NB4 (cell line): Measurements from ENCODE around the gene AP3S2.

Experiments
- DNase-seq: peaks from one replicate; pipeline ENCODE4 v3.0.0; 2010; ENCODE audit warnings: low read depth
- H3K4me3 ChIP-seq: one replicate; pipeline ENCODE4 v1.5.1; 2011; ENCODE audit warnings: mild to moderate bottlenecking, low read depth, low read length, moderate library complexity
- MYC ChIP-seq: IDR thresholded peaks from 2 replicates; pipeline ENCODE4 v1.6.1; 2011; ENCODE audit warnings: low read depth, low read length
- POLR2A ChIP-seq: IDR thresholded peaks from 2 replicates; pipeline ENCODE4 v1.6.1; 2011; ENCODE audit warnings: mild to moderate bottlenecking; ENCODE audit not compliant: insufficient read length; ENCODE audit errors: extremely low read depth
- TF ChIP-seq, protein P1 (sequence below): IDR thresholded peaks from one replicate; pipeline ENCODE4 v1.5.1; 2012; ENCODE audit warnings: low read depth, low read length
- TF ChIP-seq, protein P2 (sequence below): IDR thresholded peaks from 2 replicates; pipeline ENCODE4 v1.6.1; 2011; ENCODE audit warnings: low read depth, low read length

AP3S2 gene

DNA sequence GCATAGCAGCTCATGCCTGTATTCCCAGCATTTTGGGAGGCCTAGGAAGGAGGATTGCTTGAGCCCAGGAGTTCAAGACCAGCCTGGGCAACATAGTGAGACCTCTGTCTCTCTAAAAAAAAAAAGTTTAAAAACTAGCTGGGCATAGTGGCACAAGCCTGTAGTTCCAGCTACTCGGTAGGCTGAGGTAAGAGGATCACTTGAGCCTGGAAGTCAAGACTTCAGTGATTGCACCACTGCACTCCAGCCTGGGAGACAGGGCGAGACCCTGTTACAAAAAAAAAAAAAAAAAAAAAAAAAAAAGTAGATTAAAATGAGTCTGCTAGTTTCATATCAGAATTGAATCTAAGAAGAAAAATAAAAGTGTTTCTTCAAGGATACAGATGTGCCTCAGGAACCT, 46.7 kb downstream of the AP3S2 start:
- H3K4me3 ChIP-seq = no peak overlapping the region
- no peak for DNase-seq
- TF ChIP-seq MYC (no peak), POLR2A (no peak)
- TF ChIP-seq, protein P1, sequence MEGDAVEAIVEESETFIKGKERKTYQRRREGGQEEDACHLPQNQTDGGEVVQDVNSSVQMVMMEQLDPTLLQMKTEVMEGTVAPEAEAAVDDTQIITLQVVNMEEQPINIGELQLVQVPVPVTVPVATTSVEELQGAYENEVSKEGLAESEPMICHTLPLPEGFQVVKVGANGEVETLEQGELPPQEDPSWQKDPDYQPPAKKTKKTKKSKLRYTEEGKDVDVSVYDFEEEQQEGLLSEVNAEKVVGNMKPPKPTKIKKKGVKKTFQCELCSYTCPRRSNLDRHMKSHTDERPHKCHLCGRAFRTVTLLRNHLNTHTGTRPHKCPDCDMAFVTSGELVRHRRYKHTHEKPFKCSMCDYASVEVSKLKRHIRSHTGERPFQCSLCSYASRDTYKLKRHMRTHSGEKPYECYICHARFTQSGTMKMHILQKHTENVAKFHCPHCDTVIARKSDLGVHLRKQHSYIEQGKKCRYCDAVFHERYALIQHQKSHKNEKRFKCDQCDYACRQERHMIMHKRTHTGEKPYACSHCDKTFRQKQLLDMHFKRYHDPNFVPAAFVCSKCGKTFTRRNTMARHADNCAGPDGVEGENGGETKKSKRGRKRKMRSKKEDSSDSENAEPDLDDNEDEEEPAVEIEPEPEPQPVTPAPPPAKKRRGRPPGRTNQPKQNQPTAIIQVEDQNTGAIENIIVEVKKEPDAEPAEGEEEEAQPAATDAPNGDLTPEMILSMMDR = no peak
- TF ChIP-seq, protein P2, sequence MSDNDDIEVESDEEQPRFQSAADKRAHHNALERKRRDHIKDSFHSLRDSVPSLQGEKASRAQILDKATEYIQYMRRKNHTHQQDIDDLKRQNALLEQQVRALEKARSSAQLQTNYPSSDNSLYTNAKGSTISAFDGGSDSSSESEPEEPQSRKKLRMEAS = no peak

DNA sequence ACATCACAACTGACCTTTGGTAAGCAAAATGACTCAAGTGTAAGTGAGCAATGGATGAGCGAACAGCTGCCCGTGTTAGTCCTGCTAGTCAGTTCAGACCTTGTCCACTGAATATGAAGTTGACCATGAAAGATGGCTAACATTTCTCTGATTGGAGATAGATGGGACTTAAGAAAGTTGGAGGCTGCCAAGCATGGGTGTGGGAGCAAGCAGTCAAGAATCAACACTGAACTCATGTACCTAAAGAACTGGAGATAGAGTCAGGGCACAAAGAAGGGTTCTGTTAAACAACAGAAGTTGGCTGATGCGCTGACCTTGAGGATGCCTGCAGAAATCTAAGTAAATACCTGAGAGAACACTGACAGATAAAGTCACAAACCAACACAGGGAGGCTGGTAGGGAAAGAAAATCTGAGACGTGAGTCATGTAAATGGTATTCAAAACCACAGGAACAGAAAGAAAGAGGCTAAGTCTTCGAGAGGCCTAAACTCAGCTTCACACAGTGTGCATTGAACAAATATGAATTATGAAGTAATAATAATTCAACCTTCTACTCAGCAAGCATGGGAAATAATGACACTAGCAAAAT, 48.4 kb downstream of the AP3S2 start:
- no peak for DNase-seq
- TF ChIP-seq MYC (no peak), POLR2A (no peak)
- TF ChIP-seq, protein P1 = no peak
- TF ChIP-seq, protein P2 = no peak
- H3K4me3 ChIP-seq = no peak overlapping the region

DNA sequence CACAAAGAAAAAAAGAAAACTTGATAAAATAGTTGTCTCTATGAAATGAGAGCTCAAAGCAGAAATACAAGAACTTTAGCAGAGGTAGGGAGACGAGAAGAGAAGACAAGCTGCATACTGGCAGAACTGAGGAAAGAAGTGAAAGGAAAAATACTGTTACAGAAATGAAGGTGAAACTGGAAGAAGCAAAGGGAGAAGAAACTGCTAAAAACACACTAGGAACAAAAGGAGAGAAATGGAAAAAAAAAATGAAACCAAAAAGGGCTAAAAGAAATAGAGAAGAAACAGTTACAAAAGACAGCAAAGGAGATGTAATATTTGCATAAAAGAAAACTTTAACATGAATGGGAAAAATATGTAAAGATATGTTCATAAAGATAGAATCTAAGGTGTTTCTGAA, 51.8 kb downstream of the AP3S2 start:
- TF ChIP-seq, protein P1 = no peak
- TF ChIP-seq, protein P2 = no peak
- TF ChIP-seq POLR2A (no peak), MYC (no peak)
- H3K4me3 ChIP-seq = no peak overlapping the region

DNA sequence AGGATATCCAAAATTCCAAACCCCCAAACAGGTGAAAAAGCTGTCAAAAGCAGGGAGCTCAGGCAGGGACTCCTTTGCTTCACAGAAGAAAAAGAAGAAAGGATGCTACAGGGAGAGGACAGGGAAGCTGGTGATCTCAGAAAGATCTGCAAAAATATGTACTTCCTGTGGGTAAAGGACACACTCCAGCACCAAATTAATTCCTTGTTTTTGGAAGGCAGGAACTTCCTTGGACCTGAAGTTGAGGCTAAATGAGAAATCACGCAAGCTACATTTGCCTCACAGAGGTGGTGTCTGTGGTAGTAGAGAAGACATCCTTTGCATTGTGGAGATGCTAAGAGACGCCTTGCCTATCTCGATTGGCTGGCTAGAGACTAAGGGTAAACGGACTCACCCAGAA, 52.5 kb downstream of the AP3S2 start:
- DNase-seq = no peak
- H3K4me3 ChIP-seq = no peak overlapping the region
- TF ChIP-seq, protein P1 = no peak
- TF ChIP-seq MYC (no peak), POLR2A (no peak)
- TF ChIP-seq, protein P2 = no peak

More for the DNA sequence above, 51.8 kb downstream of the AP3S2 start:
- no peak for DNase-seq

DNA sequence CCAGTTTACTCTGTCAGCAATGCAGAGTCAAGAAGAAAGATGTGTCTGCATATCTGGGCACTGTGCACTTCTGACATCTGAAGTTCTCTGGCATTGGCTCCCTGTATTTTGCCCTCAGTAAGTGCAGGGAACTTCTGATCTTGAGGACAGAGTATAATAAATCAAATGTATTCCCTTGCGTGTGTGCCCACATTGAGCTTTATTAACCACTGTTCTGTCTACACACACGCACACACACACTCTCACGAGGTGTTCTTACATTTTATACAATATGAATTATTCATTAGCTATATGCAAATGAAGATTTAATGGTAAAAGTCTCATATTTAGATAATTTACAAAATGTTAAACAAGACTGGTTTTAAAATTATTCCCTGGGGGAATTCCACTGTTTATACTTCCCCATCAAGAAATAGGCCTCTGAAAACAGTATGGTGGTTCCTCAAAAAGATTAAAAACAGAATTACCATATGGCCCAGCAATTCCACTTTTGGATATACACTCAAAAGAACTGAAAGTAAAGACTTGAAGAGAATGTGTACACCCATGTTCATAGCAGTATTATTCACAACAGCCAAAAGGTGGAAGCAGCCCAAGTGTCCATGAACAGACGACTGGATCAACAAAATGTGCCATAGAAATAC, 54.5 kb downstream of the AP3S2 start:
- DNase-seq = no peak
- no peak overlapping the region for H3K4me3 ChIP-seq
- no peak for TF ChIP-seq POLR2A
- no peak for TF ChIP-seq MYC
- TF ChIP-seq, protein P2 = no peak
- TF ChIP-seq, protein P1 = no peak
